ENCODE results near the gene E2F1. TPM values are rescaled to one million over a fixed set of nuclear protein-coding genes. Genes with fewer than 3 reads are reported as not detected.

The E2F1 gene
- total RNA-seq, 1 experiment from 2014 or later: 44.2 TPM

- POLR2A ChIA-PET: interaction anchor here (0.7 kb wide), 1 partner anchor 55 kb away, joined by 4 read pairs; no protein-coding TSS in a partner anchor
- Mint-ChIP-seq H3K9me3 (peaks cover 7% of the 10 kb centered on the region), H3K4me1 (peaks cover 4% of the 10 kb centered on the region), H3K4me3 (no peak overlapping the region), H3K27ac (no peak overlapping the region), H3K27me3 (ENCODE audit: low read depth) (peaks cover 6% of the 10 kb centered on the region; the same call in 1 of the 2 replicates), H3K36me3 (peaks cover 2% of the 10 kb centered on the region; the same call in 1 of the 2 replicates)
- ATAC-seq (no peak), DNase-seq (ENCODE audit: low spot score) (no peak)
- CTCF ChIA-PET: no interaction called here
- TF ChIP-seq PRDM15 (CRISPR knock-in tag; IDR thresholded peaks at IDR 0.05) (no peak), ZNF219 (CRISPR knock-in tag; IDR thresholded peaks at IDR 0.05; ENCODE audit: borderline replicate concordance) (no peak), CTCF (IDR thresholded peaks at IDR 0.05) (no peak), JAZF1 (CRISPR knock-in tag; IDR thresholded peaks at IDR 0.05) (no peak)
Observed at GRCh38 chr20:33721391-33722140, 35.4 kb upstream of the E2F1 start.

- Mint-ChIP-seq H3K9me3 (peaks cover 7% of the 10 kb centered on the region), H3K36me3 (peaks cover 2% of the 10 kb centered on the region; the same call in 1 of the 2 replicates), H3K27me3 (ENCODE audit: low read depth) (peaks cover 6% of the 10 kb centered on the region; the same call in 1 of the 2 replicates), H3K27ac (peak within 1 kb of the TSS; percentile 7; the same call in 1 of the 2 replicates), H3K4me3 (peak within 1 kb of the TSS; percentile 70), H3K4me1 (peaks cover 4% of the 10 kb centered on the region)
- ChIA-PET CTCF (interaction anchor here (0.6 to 4.0 kb wide), 11 partner anchors 10 to 304 kb away, joined by 3 to 19 read pairs (median 4); partner anchors contain the start of genes ACTL10 and ZNF341), POLR2A (interaction anchor here (0.7 to 1.7 kb wide), 4 partner anchors 12 to 230 kb away, joined by 3 to 4 read pairs (median 4); partner anchors contain the start of genes CBFA2T2 and ZNF341)
- peak; percentile 98 for ATAC-seq
- peak; percentile 85 for DNase-seq (ENCODE audit: low spot score)
- 0 out of 2 replicates have a peak, but pooled peaks have one; percentile 44 for TF ChIP-seq ZNF232 (CRISPR knock-in tag; IDR thresholded peaks at IDR 0.05)
- TF ChIP-seq ZNF121 (CRISPR knock-in tag; IDR thresholded peaks at IDR 0.05): peak; percentile 87
- TF ChIP-seq NFYB (CRISPR knock-in tag; conservative IDR thresholded peaks at IDR 0.05; ENCODE audit: low read depth): peak; percentile 97
- TF ChIP-seq MAX (CRISPR knock-in tag; IDR thresholded peaks at IDR 0.05): peak; percentile 66
- peak; percentile 63; the same call in 1 of the 2 replicates for TF ChIP-seq ARID4B (CRISPR knock-in tag; IDR thresholded peaks at IDR 0.05; ENCODE audit: borderline replicate concordance)
- TF ChIP-seq ZNF416 (CRISPR knock-in tag; IDR thresholded peaks at IDR 0.05): 0 out of 2 replicates have a peak, but pooled peaks have one; percentile 21
- TF ChIP-seq SP1 (CRISPR knock-in tag; conservative IDR thresholded peaks at IDR 0.05): peak; percentile 54
- no peak for TF ChIP-seq HMGXB4 (CRISPR knock-in tag; IDR thresholded peaks at IDR 0.05)
- no peak for TF ChIP-seq NFATC4 (CRISPR knock-in tag; IDR thresholded peaks at IDR 0.05)
- TF ChIP-seq USF1 (CRISPR knock-in tag; IDR thresholded peaks at IDR 0.05): 0 out of 2 replicates have a peak, but pooled peaks have one; percentile 7
- TF ChIP-seq USF2 (CRISPR knock-in tag; IDR thresholded peaks at IDR 0.05): peak; percentile 42
Observed at GRCh38 chr20:33719989-33720709, 34.0 kb upstream of the E2F1 start, which contains the start of gene PXMP4. PXMP4 (minus strand) TSS chr20:33720310; CDS start chr20:33720207, 103 bp downstream.

All from WTC11 (cell line).